ENCODE results near the gene PCDHGC5.

The PCDHGC5 gene

DNA sequence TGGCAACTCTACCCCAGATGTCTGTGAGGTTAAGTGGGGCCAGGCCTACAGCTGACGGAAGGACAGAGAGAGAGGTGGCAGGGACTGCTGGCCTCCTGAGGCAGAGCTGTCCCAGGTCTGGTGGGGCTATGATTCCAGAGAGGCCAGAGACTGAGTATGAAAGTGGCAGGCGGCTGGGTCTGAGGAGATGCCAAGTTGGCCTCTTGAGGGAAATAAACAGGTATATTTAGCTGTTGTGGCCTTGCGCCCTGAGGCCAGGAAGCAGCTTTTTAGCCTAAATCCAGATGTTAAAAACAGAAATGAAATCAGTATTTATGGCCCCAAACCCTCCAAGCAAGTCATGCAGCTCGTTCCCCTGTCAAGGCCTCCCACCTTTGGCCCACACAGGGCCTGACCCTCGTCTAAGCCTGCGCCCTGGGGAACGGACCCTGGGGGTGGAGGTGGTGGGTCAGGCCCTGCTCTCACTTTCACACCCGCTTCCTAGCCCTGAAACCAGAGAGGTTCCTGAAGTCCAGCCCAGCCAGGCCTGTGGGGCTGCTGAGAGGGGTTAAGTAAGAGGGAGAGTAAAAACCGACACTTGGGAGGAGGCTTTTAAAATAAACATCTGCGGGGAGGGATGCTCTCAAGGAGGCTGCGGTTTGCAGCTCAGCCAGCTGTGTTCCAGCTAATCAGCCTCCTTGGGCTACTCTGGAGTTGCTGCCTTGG, 18.7 kb downstream of the PCDHGC5 start:
- no peak overlapping the region for H3K4me3 ChIP-seq (replicated peaks; ENCODE audit: insufficient read depth, low read length)
- TF ChIP-seq, protein P1, sequence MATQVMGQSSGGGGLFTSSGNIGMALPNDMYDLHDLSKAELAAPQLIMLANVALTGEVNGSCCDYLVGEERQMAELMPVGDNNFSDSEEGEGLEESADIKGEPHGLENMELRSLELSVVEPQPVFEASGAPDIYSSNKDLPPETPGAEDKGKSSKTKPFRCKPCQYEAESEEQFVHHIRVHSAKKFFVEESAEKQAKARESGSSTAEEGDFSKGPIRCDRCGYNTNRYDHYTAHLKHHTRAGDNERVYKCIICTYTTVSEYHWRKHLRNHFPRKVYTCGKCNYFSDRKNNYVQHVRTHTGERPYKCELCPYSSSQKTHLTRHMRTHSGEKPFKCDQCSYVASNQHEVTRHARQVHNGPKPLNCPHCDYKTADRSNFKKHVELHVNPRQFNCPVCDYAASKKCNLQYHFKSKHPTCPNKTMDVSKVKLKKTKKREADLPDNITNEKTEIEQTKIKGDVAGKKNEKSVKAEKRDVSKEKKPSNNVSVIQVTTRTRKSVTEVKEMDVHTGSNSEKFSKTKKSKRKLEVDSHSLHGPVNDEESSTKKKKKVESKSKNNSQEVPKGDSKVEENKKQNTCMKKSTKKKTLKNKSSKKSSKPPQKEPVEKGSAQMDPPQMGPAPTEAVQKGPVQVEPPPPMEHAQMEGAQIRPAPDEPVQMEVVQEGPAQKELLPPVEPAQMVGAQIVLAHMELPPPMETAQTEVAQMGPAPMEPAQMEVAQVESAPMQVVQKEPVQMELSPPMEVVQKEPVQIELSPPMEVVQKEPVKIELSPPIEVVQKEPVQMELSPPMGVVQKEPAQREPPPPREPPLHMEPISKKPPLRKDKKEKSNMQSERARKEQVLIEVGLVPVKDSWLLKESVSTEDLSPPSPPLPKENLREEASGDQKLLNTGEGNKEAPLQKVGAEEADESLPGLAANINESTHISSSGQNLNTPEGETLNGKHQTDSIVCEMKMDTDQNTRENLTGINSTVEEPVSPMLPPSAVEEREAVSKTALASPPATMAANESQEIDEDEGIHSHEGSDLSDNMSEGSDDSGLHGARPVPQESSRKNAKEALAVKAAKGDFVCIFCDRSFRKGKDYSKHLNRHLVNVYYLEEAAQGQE (IDR thresholded peaks at IDR 0.05; ENCODE audit: insufficient replicate concordance, low read depth): no peak
- H3K27ac ChIP-seq (replicated peaks): no peak overlapping the region
- peak in 1 of 2 experiments; percentile 6 for DNase-seq (ENCODE audit: low read depth in 1 of 2, low spot score in 1 of 2)
- H3K27me3 ChIP-seq (ENCODE audit: insufficient read depth, poor library complexity, severe bottlenecking): no peaks in the 10 kb centered on the region

DNA sequence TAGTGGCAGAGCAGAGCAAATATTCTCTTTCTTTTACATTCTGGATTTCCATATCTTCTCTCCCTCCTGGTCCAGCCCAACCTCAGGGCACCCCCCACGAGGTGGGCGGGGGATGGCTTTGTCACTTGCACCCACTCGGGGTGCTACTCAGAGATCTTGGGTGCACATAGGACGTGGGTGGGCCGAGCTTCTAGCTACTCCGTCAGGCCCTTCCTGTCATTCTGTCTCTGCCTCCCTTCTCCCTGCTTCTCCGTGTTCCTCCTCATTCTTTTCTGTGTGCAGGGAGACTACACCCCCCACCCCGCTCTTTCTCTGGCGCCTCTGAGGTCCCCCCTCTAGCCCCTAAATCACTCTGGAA, 19.5 kb downstream of the PCDHGC5 start:
- Histone ChIP-seq H3K27ac (replicated peaks) (no peak overlapping the region), H3K27me3 (ENCODE audit: insufficient read depth, poor library complexity, severe bottlenecking) (no peaks in the 10 kb centered on the region), H3K4me3 (replicated peaks; ENCODE audit: insufficient read depth, low read length) (no peak overlapping the region)
- no peak for DNase-seq (ENCODE audit: low read depth in 1 of 2, low spot score in 1 of 2)
- TF ChIP-seq, protein P2, sequence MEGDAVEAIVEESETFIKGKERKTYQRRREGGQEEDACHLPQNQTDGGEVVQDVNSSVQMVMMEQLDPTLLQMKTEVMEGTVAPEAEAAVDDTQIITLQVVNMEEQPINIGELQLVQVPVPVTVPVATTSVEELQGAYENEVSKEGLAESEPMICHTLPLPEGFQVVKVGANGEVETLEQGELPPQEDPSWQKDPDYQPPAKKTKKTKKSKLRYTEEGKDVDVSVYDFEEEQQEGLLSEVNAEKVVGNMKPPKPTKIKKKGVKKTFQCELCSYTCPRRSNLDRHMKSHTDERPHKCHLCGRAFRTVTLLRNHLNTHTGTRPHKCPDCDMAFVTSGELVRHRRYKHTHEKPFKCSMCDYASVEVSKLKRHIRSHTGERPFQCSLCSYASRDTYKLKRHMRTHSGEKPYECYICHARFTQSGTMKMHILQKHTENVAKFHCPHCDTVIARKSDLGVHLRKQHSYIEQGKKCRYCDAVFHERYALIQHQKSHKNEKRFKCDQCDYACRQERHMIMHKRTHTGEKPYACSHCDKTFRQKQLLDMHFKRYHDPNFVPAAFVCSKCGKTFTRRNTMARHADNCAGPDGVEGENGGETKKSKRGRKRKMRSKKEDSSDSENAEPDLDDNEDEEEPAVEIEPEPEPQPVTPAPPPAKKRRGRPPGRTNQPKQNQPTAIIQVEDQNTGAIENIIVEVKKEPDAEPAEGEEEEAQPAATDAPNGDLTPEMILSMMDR (IDR thresholded peaks at IDR 0.05; ENCODE audit: insufficient read depth, low read length): no peak
- TF ChIP-seq SPI1 (IDR thresholded peaks at IDR 0.05; ENCODE audit: borderline replicate concordance, low read depth) (no peak), GABPA (IDR thresholded peaks at IDR 0.05; ENCODE audit: low read depth) (no peak), POLR2AphosphoS5 (IDR thresholded peaks at IDR 0.05; ENCODE audit: low read depth) (no peak)
- TF ChIP-seq, protein P1 (IDR thresholded peaks at IDR 0.05; ENCODE audit: insufficient replicate concordance, low read depth): no peak

DNA sequence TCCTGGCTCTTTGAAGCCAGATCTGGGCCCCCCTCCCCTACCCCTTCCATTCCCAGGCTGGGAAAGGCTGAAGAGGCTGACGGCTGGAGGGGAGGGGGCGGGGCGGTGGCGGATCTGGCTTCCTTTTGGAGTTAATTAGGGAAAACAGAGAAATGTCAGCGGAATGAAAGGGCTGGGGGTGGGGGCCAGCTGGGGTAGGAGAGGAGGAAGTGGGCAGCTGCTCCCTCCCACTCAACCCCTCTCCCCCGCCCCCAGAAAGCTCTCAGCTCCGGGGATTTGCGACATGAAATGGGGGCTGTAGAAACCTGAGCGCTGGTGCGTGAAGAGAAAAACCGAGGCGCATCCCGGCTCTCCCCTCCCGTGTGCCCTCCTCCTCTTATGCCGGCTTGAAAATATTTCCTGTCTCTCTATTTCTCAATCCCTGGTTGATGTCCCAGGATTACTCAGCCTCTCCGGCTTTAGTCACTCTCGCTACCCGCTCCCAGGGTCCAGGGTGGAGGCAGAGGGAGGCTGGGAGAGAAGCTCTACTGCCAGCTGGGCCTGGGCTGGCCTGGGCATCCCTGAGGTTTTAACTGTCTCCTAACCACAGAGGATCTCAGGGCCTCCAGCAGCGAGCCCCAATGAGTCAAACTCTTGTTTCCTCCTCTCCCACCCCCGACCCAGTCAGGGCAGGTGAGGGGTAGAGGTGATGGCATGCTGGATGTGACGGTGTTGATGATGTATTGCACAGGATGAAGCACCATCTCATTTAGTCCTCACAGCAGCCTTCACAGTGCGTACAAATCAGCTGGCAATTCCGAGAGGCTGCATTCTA, 20.1 kb downstream of the PCDHGC5 start:
- TF ChIP-seq, protein P2 (IDR thresholded peaks at IDR 0.05; ENCODE audit: insufficient read depth, low read length): no peak
- TF ChIP-seq, protein P1 (IDR thresholded peaks at IDR 0.05; ENCODE audit: insufficient replicate concordance, low read depth): no peak
- TF ChIP-seq SPI1 (IDR thresholded peaks at IDR 0.05; ENCODE audit: borderline replicate concordance, low read depth) (no peak), POLR2AphosphoS5 (IDR thresholded peaks at IDR 0.05; ENCODE audit: low read depth) (no peak), GABPA (IDR thresholded peaks at IDR 0.05; ENCODE audit: low read depth) (no peak)
- Histone ChIP-seq H3K27ac (replicated peaks) (no peak overlapping the region), H3K4me3 (replicated peaks; ENCODE audit: insufficient read depth, low read length) (no peak overlapping the region), H3K27me3 (ENCODE audit: insufficient read depth, poor library complexity, severe bottlenecking) (no peaks in the 10 kb centered on the region)
- DNase-seq (ENCODE audit: low read depth in 1 of 2, low spot score in 1 of 2): no peak

Data from HL-60 (cell line).